Small intestine (tissue), 7 donors: ENCODE results near the gene ATPAF1. TPM values are rescaled to one million over a fixed set of nuclear protein-coding genes. Genes with fewer than 3 reads are reported as not detected.
A peak's percentile ranks its signal among the peaks of the same experiment; 100 is the strongest.

Experiments
- DNase-seq, 2 donors: peaks; one replicate each; pipeline versions ENCODE4 v3.0.0 to v3.0.0-alpha.2; 2013
- FAIRE-seq: peaks from 2 replicates; lab custom pipeline; 2012; peaks lifted over from hg19 to GRCh38; lab: Jason Lieb, UNC
- H3K27ac ChIP-seq, 3 donors: one replicate each; pipeline ENCODE4 v1.5.1; 2013; ENCODE audit warnings: low read length in 2 of 3, mild to moderate bottlenecking in 2 of 3, control low read depth in 1 of 3, inconsistent platforms in 1 of 3, low read depth in 1 of 3, moderate library complexity in 1 of 3
- H3K27me3 ChIP-seq, 3 donors: one replicate each; pipeline ENCODE4 v1.6.1; 2013; ENCODE audit warnings: low read length in 3 of 3, inconsistent platforms in 1 of 3; ENCODE audit not compliant: control insufficient read depth in 3 of 3, insufficient read depth in 3 of 3
- H3K36me3 ChIP-seq, 3 donors: one replicate each; pipeline ENCODE4 v1.6.1; 2013; ENCODE audit warnings: low read length in 3 of 3, inconsistent platforms in 1 of 3, low read depth in 1 of 3, mild to moderate bottlenecking in 1 of 3, moderate library complexity in 1 of 3; ENCODE audit not compliant: control insufficient read depth in 3 of 3, insufficient read depth in 2 of 3
- H3K4me1 ChIP-seq, 3 donors: one replicate each; pipeline ENCODE4 v1.6.1; 2013; ENCODE audit warnings: low read length in 2 of 3, inconsistent platforms in 1 of 3, low read depth in 1 of 3, mild to moderate bottlenecking in 1 of 3, moderate library complexity in 1 of 3; ENCODE audit not compliant: control insufficient read depth in 3 of 3, insufficient read depth in 2 of 3
- H3K4me3 ChIP-seq, 3 donors: one replicate each; pipeline ENCODE4 v1.5.1; 2013; ENCODE audit warnings: low read length in 3 of 3, control low read depth in 1 of 3, inconsistent platforms in 1 of 3, low read depth in 1 of 3, mild to moderate bottlenecking in 1 of 3, moderate library complexity in 1 of 3
- H3K9me3 ChIP-seq, 2 donors: one replicate each; pipeline ENCODE4 v1.6.1; 2013; ENCODE audit warnings: low read depth in 1 of 2, low read length in 1 of 2; ENCODE audit not compliant: control insufficient read depth in 2 of 2, insufficient read depth in 1 of 2
- WGBS, 3 donors: extraction: QIAGEN DNeasy Blood & Tissue Kit; methylation state at CpG; one replicate each; pipeline ENCODE4 v1.1.7; 2013; 5-methylcytosine and 5-hydroxymethylcytosine counted together
- polyA plus RNA-seq, 4 donors: library from polyadenylated mRNA; stranded (reverse) in 3 of 4; unstranded in 1 of 4; fragments of 200-250 nt in 3 of 4; fragments of 120-200 nt in 1 of 4; gene quantifications; one replicate each; pipeline versions ENCODE4 v1.2.1 to v1.2.3, GENCODE V29; 2013
- donor health status: healthy with polysubstance abuse.
- donor health status: control.
- donor health status: control.
- donor health status: Bipolar disorder and iron deficiency.
- donor health status: healthy.

Gene ATPAF1
- polyA plus RNA-seq, 4 donors, result 23.0 to 42.8 (median 34.6) TPM

DNA sequence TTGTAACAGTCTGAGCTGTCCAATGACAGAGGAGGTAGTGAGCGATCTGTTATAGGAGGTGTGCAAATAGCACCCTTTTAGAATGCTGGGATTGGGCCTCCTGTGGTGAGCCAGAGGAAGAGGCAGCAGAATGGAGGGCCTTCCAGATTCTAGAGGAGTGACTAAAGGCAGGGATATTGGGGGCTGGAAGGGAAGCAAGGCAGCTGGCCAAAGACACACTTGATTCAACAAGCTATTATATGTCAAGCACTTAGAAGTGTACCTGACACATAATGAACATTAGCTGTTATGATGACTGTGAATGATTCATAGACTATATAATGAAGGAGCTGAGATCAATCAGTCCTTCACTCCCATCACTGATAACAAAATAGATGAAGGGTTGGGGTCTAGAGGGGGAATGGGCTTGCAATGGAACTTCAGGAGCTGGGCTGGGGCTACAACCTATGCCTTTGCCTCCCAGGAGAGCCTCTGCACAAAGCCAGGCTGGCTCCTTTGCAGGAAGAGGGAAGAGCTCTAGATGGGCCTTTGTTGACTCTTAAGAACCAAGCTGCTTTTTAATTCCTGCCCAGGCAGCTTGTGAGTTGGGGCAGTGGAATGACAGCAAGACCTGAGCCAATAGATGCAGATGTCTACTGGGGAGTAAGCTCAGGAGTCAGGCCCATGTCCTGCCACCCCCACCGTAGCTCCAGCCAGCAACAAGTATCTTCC, 61.8 kb downstream of the ATPAF1 start:
- Histone ChIP-seq H3K27ac (no peak overlapping the region), H3K27me3 (no peaks in the 10 kb centered on the region), H3K4me3 (no peak overlapping the region), H3K9me3 (no peaks in the 10 kb centered on the region), H3K4me1 (peaks cover 2 to 10% (median 5%) of the 10 kb centered on the region in 3 donors), H3K36me3 (peaks cover 6 to 37% (median 13%) of the 10 kb centered on the region in 3 donors)
- WGBS, 3 donors, result 93 to 98% (median 93%) methylated on average over 2 of the region's 2 CpGs
- DNase-seq (no peak), FAIRE-seq (no peak)

DNA sequence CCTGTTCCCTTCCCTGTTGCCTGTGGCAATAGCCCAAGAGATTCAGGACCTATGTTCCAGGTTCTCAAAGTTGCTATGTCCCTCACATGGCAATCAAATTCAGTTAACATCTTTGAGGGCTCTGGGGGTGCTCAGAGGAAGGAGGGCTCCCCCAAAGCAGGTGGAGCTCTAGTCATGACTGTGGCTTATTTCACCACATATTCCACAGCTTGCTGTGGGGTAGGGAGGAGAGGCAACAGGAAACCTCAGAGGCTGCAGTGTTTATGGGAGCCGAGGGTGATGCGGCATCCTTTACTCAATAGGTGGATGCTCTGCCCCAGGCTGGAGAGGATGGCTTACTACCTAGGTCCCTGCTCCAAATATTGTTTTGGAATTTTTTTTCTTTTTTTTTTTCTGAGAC, 62.9 kb downstream of the ATPAF1 start:
- H3K4me1 ChIP-seq, result peaks cover 2 to 10% (median 5%) of the 10 kb centered on the region in 3 donors
- H3K9me3 ChIP-seq, result no peaks in the 10 kb centered on the region
- no peak overlapping the region for H3K27ac ChIP-seq
- peaks cover 6 to 34% (median 9%) of the 10 kb centered on the region in 3 donors for H3K36me3 ChIP-seq
- WGBS, 3 donors, result 66 to 78% (median 73%) methylated on average over 2 of the region's 2 CpGs
- no peaks in the 10 kb centered on the region for H3K27me3 ChIP-seq
- FAIRE-seq (no peak), DNase-seq (peak in 1 of 2 donors; percentile 23)
- no peak overlapping the region for H3K4me3 ChIP-seq

DNA sequence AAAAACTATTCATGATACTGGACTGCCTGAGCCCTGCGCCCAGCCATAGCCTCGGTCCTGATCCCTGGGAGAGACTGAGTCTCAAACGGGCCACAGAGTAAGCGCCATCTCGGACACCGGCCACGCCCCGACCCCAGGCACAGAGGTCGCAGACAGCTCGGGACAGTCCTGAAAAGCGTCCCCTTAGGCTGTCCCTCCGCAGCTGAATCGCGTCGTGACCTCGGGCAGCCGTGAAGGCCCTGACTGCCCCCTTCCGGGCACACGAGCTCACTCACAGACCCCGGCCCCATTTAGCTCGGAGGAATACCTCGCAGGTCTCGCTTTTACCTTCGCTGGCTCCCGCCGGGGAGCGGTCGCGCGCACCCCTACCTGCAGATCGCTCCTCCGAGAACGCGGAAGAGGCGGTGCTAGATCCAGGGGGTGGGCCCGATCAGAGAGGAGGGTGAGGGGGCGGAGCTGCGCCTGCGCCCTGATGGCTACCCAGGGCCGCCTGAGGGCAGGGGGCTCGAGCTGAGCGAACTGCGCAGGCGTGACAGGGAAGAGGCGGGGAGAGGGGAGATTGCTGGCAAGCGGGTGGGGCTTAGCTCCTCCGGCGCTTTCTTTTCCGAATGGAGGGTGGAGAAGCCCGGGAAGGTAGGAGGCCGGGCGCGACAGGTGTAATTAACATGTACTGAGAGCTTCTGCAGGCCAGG, 64.2 kb downstream of the ATPAF1 start, which contains the start of gene MKNK1:
Gene MKNK1 (minus strand): TSS at position 411 of the 692 bp plus-strand sequence. CDS start 20,941 bp downstream, outside the sequence.
- 0 to 1% (median 1%) methylated on average over 53 of the region's 53 CpGs for WGBS, 3 donors
- Histone ChIP-seq H3K27me3 (no peaks in the 10 kb centered on the region), H3K27ac (peak within 1 kb of the TSS; percentile 68 to 94 (median 82)), H3K4me1 (peaks cover 2 to 15% (median 5%) of the 10 kb centered on the region in 3 donors), H3K9me3 (no peaks in the 10 kb centered on the region), H3K4me3 (peak within 1 kb of the TSS; percentile 81 to 90 (median 86)), H3K36me3 (peaks cover 0 to 22% (median 5%) of the 10 kb centered on the region in 3 donors)
- no peak for FAIRE-seq
- peak; percentile 99 for DNase-seq

DNA sequence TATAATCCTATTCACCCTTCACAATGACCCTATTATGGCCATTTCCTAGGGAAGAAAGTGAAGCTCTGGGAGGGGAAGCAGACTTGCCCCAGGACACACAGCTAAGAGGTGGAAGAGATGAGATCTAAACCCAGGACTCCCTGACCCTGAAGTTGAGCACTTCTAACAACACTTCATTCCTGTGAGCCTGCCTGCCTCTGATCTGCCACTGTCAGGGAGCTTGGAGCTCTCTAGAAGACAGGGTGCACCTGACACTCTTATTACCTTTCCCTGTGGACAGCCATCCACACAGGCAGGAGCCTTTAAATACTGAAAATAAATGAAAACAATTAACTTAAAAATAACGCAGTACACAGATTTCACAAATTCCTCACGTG, 64.7 kb downstream of the ATPAF1 start:
- Histone ChIP-seq H3K36me3 (peaks cover 0 to 17% (median 4%) of the 10 kb centered on the region in 3 donors), H3K9me3 (no peaks in the 10 kb centered on the region), H3K4me1 (peaks cover 2 to 15% (median 5%) of the 10 kb centered on the region in 3 donors), H3K27ac (peak overlapping the region; percentile 68 to 94 (median 82)), H3K27me3 (no peaks in the 10 kb centered on the region), H3K4me3 (peak overlapping the region; percentile 81 to 90 (median 86))
- peak in 1 of 2 donors; percentile 31 for DNase-seq
- no peak for FAIRE-seq
- 0 to 2% (median 1%) methylated on average over 2 of the region's 2 CpGs for WGBS, 3 donors

DNA sequence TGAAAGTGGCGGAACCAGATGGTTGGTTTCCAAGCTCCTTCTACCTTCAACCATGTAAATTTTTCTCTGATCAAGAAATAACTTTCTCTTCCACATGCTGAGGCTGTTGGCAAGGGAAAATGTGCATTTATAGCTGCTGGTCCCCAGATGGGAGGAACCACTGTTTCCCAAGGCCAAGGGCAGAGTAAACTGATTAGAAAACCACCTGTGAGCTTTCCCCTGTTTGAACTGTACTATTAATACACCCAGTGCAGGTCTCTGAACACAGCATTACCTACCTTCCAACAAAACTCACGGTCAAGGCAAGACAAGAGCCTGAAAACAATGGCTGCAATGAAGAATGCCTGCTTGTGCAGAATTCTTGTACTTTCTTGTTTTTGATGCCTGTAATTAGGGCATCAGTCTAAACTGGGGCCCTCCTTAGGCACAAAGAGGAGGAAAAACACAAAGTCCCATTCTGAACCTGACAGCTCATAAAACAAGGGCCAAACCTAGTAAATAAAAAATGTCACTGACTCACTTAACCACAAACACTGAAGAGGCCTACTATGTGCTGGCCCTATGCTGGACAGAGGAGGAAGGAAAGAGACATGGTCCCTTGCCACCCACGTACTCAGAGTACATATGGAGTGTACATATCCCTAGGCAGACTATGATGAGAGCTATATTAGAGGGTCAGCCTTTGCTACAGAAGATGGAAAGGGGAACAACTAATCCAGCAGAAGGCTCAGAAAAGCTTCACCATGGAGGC, 66.7 kb downstream of the ATPAF1 start:
- no peak overlapping the region for H3K4me3 ChIP-seq
- H3K27ac ChIP-seq, result peak overlapping the region in 1 of 3 donors; percentile 6
- H3K36me3 ChIP-seq, result peaks cover 0 to under 1% (median 0%) of the 10 kb centered on the region in 3 donors
- H3K4me1 ChIP-seq, result peaks cover 2 to 15% (median 5%) of the 10 kb centered on the region in 3 donors
- H3K9me3 ChIP-seq, result no peaks in the 10 kb centered on the region
- no peak for FAIRE-seq
- peak in 1 of 2 donors; percentile 42 for DNase-seq
- H3K27me3 ChIP-seq, result no peaks in the 10 kb centered on the region
- 65 to 80% (median 67%) methylated on average over 3 of the region's 3 CpGs for WGBS, 3 donors

DNA sequence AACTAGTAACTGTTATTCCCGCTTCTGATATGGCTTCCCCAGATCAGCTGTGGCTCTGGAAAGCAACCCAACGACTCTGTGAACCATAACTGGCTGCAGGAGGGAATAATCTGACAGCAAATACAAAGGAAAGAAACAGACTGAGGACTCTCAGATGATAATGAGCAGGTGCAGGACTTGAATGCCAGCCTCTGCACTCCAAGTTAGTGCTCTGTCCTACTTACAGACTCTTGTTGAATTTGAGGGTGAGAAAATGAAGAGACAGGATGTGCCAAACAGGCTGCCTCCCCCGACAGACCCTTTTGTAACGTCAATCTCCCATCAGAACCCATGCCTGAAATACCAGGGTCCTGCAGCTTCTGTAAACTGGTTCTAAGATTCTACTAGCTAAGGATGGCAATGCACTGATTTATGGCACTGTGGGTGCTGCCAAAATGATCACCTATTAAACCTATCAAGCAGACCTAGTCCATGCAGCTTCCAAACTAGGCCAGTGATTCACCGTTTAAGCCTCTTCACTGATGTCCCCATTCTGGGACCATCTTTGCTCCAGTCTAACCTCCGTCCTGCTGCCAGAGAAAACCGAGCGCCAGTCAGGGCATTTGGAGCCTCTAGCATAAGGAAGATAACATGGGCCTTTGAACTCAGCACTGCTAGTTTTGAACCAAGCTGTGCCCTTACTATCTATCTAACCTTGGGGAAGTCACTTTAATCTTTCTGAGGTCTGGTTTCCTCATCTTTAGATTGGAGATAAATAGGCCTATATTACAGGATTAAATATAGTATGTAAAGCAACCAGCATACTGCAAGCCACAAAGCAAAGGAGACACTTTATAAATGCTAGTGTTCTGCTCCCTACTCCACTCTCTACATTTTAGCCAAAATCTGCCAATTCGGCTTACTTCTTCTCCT, 68.8 kb downstream of the ATPAF1 start:
- Histone ChIP-seq H3K27me3 (no peaks in the 10 kb centered on the region), H3K9me3 (no peaks in the 10 kb centered on the region), H3K4me1 (peaks cover 2 to 8% (median 5%) of the 10 kb centered on the region in 3 donors), H3K27ac (no peak overlapping the region), H3K36me3 (peaks cover 0 to 3% (median 0%) of the 10 kb centered on the region in 3 donors), H3K4me3 (no peak overlapping the region)
- DNase-seq, result no peak
- 79 to 84% (median 83%) methylated on average over 9 of the region's 9 CpGs for WGBS, 3 donors
- FAIRE-seq, result no peak

DNA sequence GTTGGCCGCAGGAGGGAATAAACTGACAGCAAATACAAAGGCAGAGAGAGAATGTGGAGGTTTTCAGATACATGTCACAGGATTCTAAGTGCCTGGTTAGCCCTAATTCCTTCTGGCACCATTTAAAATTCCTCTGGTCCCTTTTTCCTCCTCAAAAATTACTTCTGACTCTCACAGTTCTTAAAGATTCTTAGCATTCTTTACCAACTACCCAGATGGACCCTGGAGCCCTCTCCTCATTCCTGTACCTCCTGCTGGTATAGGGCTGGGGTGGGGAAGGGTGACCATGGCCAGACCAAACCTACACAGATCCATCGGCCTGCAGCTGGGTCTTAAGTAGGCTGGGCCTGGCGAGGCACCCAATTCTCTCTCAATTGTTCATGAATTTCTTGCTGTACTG, 71.3 kb downstream of the ATPAF1 start:
- DNase-seq (no peak), FAIRE-seq (no peak)
- no peak overlapping the region for H3K27ac ChIP-seq
- no peaks in the 10 kb centered on the region for H3K9me3 ChIP-seq
- H3K36me3 ChIP-seq, result peaks cover 4 to 20% (median 4%) of the 10 kb centered on the region in 3 donors
- no peak overlapping the region for H3K4me3 ChIP-seq
- WGBS, 3 donors, result 94 to 100% (median 96%) methylated on average over 3 of the region's 3 CpGs
- H3K27me3 ChIP-seq, result no peaks in the 10 kb centered on the region
- H3K4me1 ChIP-seq, result peaks cover 0 to 7% (median 0%) of the 10 kb centered on the region in 3 donors
